GM21447 (cell line): Measurements from ENCODE around the gene ZNF622.

Source experiments
- ATAC-seq: cut with Tn5 transposase; IDR thresholded peaks from one replicate; pipeline ENCODE4 v1.9.1; 2021; ENCODE audit not compliant: unreplicated experiment

The ZNF622 gene, protein sequence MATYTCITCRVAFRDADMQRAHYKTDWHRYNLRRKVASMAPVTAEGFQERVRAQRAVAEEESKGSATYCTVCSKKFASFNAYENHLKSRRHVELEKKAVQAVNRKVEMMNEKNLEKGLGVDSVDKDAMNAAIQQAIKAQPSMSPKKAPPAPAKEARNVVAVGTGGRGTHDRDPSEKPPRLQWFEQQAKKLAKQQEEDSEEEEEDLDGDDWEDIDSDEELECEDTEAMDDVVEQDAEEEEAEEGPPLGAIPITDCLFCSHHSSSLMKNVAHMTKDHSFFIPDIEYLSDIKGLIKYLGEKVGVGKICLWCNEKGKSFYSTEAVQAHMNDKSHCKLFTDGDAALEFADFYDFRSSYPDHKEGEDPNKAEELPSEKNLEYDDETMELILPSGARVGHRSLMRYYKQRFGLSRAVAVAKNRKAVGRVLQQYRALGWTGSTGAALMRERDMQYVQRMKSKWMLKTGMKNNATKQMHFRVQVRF

DNA sequence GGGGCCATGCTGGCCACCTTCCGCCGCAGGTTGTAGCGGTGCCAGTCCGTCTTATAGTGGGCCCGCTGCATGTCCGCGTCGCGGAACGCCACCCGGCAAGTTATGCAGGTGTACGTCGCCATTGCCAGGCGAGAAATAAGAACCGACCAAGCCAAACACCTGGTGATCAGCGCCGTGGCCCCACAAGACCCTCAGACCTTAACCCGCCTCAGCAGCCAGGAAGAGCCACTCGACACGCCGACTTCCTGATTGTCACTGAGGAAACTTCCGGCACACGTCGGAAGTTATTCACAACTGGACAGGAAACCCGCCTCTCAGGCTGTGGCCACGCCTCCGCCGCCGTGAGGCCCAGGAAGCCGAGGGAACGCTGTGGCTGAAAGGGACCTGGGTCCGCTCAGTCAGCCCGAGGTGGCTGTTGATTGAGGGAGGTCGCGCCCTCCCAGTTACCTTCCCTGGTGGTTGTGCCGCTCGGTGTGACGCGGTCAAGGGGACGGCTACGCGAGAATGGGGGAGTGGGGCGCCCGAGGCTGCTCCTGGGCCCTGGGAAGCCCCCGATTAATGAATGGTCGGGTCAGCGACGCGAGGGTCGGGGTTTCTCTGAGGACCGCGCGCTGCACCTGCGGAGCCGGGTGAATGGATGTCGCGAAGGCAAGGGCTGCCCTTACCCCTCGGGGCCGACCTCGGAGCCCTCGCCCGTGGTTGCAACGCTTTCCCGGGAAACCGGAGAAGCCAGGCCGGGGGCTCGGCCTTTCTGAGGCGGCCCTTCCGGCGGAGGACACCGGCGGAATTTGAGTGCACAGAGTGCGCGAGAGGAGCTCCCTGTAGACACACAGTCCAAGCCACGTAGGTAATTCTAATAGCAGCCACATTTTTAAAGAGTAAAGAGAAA lies at the start of gene ZNF622:
Gene ZNF622, minus strand, starts transcription at position 257 of the 889 bp plus-strand sequence. Its CDS starts 135 bp downstream, at position 122.
- ATAC-seq = peak; percentile 78

DNA sequence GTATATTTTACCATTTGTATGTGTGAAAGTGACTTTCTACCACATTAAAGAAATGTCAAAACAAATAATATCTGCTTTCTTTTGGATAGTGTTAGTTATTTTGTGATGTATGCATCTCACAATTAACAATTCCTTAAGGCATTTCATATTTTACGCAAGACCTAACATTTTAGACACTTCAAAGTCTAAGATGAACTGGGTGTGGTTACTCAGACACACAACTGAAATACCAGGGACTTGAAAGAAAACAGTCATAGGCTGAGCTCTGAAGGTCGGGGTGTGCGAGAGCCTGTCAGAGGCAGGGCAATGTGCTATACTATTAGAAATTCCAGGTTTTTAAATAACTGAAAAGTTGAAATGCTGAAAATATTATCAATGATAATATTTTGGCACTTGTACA lies 44.5 kb upstream of the ZNF622 start:
- no peak for ATAC-seq

DNA sequence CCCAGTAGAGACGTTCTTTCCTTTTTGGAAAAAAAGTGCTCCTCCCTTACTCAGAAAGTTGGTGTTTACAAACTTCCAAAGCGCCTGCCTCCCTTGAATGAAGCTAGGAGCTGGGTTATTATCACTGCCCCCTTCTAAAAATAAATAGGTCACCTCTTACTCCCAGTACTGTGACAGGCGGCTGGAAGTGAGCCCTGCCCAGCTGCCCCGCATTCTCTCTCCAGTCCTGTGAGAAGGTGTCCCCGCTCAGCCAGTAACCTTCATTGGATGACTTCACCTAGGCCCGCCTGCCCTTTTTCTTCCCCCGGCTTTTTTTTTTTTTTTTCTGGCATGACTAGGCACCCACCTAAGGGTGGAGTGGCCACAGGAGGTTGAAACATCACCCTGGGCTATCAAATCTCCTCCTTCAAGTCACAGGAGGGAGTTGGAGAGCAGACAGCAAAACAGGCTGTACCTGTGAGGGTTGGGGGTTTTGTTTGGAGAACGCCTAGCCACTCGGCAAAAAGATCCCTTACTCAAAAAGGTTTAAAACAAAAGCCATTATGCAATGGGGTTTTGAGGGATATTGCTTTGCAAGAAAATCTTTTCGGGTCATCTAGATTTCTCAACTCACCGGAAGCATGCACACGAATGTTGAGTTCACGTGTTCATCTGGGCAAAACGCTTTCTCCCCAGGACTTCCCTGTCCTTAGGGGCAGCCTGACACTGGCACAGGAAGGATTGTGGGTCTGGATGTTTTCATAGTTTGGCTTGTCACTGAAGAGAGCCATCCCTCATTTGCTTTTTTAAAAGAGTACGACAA lies 43.3 kb upstream of the ZNF622 start:
- ATAC-seq = no peak

DNA sequence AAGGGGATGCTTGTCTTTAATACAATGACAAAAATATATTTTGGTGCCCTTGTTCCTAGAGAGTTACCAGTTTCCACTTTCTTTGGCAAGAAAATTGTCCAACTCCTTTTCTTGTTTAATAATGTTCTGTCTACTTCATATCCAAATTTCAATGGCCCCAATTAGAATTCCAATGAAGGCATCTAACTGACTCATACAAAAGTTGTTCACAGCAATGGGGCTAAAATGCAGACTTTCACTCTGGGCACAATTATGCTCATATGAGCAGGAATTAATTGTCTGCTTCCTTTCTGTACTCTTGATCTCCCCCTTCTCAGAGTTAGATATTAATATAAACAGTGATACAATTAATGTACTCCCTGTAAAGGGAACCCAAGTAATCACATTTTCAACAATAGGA lies 42.1 kb upstream of the ZNF622 start:
- ATAC-seq = no peak

DNA sequence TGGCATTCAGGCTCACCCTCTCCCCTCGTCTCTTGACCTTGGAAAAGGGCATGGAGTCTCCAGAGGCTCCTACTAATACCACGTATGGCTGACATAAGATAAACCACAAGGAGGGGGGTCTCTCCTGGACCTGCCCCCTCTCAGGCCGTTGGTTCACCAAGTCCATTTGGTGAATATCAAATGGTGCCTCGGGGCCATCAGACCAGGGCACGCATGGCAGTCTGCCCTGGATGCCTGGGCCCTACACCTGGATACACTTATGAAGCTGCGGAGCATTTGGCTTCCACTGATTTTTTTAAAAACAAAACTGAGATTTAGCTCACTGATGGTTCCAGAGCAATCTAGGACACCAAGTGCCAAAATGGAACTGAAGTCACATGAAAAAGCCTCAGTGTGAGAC lies 40.3 kb upstream of the ZNF622 start:
- no peak for ATAC-seq

DNA sequence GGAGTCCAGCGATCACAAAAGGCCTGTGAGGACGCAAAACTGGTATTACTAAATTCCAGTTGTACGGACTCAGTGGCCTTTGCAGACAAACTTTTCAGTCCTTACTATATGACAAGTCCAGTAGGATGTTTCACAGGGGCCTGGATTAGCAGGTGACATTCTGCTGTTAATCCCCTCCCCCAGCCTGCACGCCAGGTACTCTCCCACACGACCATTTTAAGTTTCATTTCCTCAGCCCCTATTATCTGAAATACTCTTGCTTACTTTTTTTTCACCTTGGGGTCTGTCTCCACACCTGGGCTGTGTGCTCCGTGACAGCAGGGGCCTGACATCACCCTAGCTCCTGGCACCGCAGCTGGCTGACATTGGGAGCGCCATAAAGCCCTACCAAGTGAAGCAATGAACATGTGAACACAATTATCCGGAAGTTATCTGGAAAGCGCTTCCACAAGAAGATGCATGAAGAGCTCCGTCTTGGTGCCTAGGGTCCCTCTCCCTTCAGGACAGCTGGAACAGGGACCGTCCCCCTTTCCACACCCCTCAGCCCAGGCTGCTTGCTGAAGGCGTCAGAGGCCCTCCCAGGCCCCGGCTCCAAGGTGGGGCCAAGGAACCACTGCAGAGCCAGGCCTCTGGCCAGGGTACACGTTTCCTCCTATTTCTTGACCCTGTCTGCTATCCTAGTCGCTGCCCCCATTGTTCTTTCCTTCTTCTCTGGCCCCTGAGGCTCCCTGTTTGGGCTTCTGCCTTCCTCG lies 39.7 kb upstream of the ZNF622 start:
- no peak for ATAC-seq

DNA sequence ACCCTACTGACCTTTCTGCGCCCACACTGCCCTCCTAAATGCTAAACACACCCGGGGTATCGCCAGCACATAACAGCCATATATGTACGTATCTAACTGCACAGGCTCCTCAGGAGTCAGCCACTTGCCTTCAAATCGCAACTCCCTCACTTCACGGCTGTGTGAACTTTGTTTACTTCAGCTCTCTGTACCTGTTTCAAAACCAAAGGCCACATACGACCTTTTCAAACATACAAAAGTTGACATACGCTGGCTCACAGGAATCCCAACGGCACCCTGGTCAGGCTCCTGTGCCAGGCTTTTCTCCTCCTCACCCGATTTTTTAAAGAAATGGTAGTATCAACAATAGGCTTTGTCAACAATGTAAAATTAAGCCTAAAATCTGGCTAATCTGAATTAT lies 39.0 kb upstream of the ZNF622 start:
- no peak for ATAC-seq

DNA sequence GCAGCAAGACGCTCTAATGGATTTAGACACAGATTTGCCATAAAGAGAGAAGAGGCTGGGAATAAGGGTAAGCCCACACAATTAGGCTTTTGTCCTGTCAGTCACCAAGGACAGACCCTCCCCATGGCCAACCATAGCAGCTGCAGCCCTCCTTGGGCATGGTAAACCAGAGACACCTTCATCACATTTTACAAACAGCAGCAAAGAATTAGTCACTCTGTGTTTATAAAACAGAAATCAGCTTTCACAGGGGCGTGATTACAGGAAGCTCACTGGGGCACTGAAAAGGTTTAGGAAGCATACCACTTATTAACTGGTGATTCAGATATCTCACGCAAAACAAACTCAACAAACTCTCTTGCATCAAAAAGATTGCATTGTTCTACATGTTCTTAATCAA lies 37.3 kb upstream of the ZNF622 start:
- ATAC-seq = no peak

DNA sequence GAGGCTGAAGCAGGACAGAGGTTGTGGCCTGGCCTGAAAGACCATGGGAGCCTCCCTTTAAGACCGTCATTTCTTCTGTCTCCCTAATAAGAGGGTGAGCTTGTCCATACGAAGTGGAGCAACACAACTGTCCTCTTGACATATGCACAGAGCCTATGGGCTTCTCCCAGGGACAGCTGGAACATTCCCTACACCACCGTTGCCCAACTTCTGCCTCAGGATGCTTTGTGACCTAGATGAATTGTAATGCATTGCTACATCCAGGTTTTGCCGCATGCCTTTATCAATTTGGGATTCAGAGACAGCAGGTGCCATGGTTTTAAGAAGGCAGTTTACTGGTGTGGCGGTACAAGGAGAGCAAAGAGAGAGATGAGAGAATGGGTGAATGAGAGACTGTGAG lies 34.4 kb upstream of the ZNF622 start:
- ATAC-seq = no peak

DNA sequence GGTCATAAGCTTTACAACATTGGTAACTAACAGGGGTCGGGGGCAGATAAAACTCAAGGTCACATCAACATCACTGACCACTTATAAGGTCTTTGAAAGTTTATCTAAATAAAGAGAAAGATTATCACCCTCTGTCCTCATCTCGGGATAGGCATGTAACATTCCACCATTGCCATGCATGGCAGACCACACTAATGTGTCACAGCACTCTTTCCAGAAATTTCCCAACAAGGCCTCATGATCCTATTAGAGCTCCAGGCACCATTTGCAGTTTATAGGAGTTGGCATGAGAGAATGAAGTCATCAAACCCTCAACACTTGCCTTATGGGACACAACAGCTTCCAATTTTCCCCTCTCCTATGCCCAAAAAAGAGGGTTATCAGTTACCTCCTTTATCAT lies 31.9 kb upstream of the ZNF622 start:
- no peak for ATAC-seq

DNA sequence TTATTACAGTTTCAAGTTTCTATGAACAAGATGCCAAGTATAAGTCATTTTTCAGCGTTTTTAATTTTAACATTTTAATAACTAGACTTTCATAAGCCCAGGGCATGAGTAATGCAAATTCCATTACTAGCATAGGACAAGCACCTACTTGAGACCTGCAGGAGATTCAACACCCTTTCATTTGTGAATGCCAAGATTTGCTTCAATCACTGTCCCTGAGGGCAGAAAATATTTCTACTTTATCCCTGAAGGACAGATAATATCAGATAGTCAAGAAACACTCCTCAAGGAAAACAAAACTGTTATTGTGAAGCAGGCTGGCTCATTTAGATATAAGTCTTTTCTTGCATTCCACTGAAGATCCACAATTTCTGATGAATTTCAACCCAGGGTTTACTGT lies 27.7 kb upstream of the ZNF622 start:
- ATAC-seq = no peak

DNA sequence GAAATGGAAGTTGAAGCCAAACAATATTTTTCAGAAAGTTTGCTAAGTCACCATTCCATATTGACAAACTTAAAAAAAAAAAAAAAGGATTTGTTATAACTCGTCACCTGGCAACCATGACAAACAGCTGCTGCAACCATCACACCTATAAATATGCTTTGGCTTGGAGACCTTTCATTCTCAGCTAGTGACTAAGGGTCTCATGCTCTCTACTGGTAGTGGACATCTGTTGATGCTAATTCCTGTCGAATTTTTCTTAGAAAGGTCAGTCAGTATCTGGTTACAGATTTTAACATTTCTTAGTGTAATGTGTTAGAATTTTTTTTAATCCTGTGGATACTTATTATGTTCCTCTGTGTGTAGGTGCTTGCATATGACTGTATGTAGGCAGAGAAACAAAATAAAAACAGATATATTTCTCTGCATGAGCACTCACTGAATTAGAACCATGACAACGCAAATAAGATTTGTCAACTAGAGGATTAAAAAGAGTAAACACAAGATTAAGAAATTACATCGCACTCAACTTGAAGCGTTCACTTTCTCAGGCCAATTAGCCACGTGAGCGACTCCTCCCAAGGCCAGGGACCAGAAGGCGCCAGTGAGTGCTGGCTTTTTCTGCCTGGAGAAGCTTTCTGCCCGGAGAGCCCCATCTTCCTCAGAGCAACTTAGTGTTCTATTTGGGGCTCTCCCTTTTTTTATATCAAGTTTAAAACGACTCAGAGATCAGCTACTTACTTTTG lies 27.0 kb upstream of the ZNF622 start:
- no peak for ATAC-seq

DNA sequence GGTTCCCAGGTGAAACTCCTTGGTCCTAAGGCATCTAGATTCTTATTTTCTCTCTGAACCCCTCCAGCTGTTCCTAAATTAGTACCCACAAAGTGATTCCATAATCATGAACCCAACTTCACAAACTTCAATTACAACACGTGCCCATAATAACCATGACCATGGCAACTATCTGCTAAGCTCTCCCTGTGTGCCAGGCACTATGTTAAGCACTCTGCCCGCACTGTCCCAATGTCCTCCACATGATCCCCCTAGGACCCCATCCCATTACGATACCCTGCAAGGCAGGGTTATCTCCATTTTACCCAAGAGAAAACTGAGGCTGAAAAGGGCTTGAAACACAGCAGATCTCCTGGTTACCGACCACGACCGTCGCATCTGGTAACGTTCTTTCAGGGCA lies 25.3 kb upstream of the ZNF622 start:
- no peak for ATAC-seq

DNA sequence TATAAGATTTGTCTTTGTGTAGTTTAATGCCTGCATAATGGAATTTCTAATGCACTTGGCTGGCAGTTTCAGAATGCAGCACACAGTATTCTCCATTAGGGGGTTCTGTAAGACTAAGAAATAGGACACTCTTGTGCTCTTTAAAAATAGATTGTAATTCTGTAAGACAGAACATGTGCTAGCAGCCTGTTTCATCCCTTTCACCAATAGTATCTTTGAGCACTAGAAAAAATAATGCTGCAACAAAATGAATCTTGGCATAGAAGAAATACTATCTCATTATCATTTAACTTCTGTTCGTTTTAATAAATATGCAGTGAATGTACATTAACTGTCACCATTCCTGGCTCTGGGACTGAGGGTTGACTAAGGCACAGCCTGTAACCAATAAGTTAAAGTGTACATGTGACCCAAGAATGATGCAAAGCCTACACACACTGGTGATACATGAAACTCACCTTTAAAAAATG lies 23.8 kb upstream of the ZNF622 start:
- peak; percentile 70 for ATAC-seq

DNA sequence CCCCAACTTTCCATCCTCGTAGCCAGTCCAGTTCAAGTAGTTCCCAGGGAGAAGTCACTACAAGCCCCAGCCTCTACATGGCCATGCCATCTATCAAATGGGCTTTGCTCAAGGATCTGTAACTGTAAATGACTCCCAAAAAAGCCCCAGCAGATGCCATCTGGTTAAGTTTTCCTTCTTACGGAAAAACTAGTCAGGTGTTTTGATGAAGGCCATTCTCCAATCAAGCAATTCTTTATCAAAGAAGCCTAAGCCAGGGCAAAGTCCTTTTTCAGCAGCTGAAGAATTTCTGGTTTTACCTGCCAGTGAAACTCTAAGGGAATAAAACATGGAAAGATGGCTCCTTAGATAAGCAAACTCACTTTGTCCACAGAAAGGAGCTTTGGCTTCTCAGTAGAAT lies 21.9 kb upstream of the ZNF622 start:
- no peak for ATAC-seq

DNA sequence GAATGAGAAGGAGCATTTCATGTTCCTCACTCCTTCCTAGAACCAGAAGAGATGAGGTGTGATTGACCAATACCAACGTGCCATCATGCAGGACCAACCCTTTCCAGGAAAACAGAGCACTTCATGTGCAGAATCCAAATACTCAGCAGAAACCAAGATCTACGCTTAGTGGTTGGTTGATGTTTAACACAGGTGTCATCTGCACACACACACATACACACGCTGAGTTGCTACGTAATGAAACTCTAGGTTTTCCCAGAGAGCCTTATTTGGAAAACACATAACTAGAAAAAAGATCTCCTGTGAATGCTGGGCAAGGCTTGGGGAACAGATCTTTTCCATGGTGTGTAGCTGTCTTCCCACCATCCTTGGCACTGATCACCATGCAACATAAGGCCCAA lies 21.1 kb upstream of the ZNF622 start:
- ATAC-seq = no peak

DNA sequence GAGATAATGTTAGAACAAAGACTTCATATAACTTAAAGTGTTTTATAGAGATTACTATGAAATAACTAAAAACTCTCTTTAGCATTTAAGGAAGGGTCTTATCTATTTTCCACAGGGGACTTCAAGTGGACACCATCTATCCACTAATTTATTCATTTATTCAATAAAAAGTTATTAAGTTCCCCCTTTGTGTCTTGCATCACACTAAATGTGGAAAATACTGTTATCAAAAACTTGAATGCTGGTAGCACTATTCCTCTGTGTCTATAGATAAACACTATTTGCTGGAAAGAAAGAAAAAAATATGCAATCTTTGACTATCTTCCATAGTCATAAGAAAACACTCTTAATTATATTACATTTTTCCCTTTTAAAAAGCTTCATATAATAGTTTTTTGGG lies 20.1 kb upstream of the ZNF622 start:
- no peak for ATAC-seq

DNA sequence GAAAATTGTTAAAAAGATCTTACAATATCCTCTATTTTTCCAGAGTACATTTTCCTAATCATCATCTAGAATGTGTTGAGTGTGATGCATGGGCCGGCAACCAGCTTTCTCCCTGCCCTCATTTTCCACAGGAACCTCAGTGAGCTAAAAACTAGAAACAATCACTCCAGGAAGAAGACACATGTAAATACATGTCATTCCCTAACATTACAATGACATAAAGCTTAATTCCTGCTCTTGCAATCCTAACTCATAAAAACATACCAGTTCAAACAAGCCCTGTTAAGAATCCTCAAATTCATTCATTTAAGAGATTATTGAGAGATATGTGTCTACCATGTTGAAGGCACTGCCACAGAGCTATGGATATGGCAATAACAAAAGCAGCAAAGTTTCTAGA lies 18.5 kb upstream of the ZNF622 start:
- ATAC-seq = no peak

DNA sequence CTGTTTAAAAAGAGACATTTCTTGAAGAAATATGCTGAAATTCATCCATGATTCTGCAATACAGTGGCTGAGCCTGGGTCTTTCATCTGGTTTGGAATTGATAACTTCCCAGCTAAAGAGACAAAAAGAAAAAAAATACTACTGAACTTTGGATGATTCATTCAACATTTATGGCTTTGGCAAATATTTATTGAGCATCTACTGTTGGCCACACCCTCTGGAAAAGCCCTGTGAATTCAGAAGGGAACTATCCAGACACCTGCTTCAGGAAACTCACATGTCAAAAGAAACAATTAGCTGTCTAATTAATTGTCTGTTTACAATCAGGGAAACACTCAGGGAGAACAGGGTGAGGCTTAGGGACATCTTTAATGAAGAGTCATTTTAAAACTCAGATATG lies 17.8 kb upstream of the ZNF622 start:
- no peak for ATAC-seq

DNA sequence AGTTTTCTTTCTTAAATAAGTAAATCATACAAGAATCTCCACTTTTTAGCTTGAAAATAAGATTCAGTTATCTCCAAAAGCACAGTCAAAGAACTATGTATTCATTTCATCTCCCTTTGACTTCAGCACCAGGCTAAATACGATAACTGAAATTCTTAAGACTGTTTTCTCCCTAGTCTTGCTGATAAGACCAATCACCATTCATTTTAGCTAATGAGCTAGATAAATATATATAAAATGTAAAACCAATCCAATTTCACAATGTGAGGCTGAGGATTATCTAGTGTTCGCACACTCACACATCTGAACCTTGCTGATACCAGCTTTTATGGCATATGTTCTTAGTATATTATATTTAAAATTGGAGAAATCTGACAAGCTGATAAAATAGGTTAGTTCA lies 17.3 kb upstream of the ZNF622 start:
- no peak for ATAC-seq
